Measurements from ENCODE around the gene ATP1A3.

DNA sequence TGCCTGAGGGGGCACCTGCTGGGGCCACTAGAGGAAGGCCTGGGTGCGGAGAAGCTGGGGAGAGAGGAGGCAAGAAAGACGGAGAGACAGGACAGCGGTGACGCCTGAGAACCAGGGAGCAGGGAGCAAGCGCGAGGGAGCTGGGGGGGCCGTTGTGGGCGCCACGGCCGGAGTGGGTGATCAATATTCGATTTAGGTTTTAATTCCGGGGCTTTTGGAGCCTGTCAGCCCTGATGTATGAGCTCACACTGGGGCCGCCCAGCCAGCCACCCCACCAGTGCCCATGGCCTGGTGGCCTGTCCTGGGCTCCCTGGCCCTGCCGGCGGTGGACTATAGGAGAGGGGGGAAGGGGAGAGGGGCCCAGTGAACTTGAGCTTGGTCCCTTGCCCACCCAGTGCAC lies 57.1 kb downstream of the ATP1A3 start:
- TF ChIP-seq GATA2 (IDR thresholded peaks at IDR 0.05; ENCODE audit: low read depth, low read length) (no peak), GATA3 (IDR thresholded peaks at IDR 0.05; ENCODE audit: low read depth, low read length) (no peak)

All from SH-SY5Y (cell line).